Effector memory CD4-positive, alpha-beta T cell (primary cell): ENCODE results near the gene TARS3.
"Not testable (repeated sequence)": the region's sequence is repeated elsewhere in the genome, so short reads cannot be mapped to it uniquely, and the experiment has no call there.

Experiments used
- DNase-seq, 3 donors: peaks; one replicate each; pipeline ENCODE4 v3.0.0-alpha.2; 2020
- H3K27ac ChIP-seq: 2 replicates; pipeline ENCODE4 v1.7.0; 2013; ENCODE audit warnings: mild to moderate bottlenecking, low read length, moderate library complexity; ENCODE audit not compliant: insufficient read depth, poor library complexity, severe bottlenecking
- H3K27me3 ChIP-seq: replicated peaks from 2 replicates; pipeline ENCODE4 v1.7.0; 2013; ENCODE audit warnings: mild to moderate bottlenecking, low read length; ENCODE audit not compliant: insufficient read depth, control insufficient read depth, poor library complexity, severe bottlenecking
- H3K36me3 ChIP-seq: 2 replicates; pipeline ENCODE4 v1.7.0; 2013; ENCODE audit warnings: mild to moderate bottlenecking, low read length, moderate library complexity; ENCODE audit not compliant: control insufficient read depth, insufficient read depth
- H3K4me1 ChIP-seq: 2 replicates; pipeline ENCODE4 v1.7.0; 2013; ENCODE audit warnings: low read length, mild to moderate bottlenecking; ENCODE audit not compliant: control insufficient read depth, insufficient read depth, poor library complexity, severe bottlenecking
- H3K4me3 ChIP-seq: 2 replicates; pipeline ENCODE4 v1.7.0; 2013; ENCODE audit warnings: low read length, low read depth, mild to moderate bottlenecking; ENCODE audit not compliant: insufficient read depth, poor library complexity, severe bottlenecking
- H3K9me3 ChIP-seq: 2 replicates; pipeline ENCODE4 v1.7.0; 2013; ENCODE audit warnings: mild to moderate bottlenecking, low read length, moderate library complexity; ENCODE audit not compliant: control insufficient read depth

Gene TARS3

GRCh38 chr15:101637038-101637437 is 87.2 kb downstream of the TARS3 start:
- no peaks in the 10 kb centered on the region for H3K27me3 ChIP-seq
- no peak overlapping the region for H3K27ac ChIP-seq
- DNase-seq: no peak
- peaks cover 13% of the 10 kb centered on the region for H3K4me1 ChIP-seq
- peaks cover 8% of the 10 kb centered on the region for H3K36me3 ChIP-seq
- H3K9me3 ChIP-seq: no peaks in the 10 kb centered on the region
- no peak overlapping the region for H3K4me3 ChIP-seq

GRCh38 chr15:101635944-101636727 is 88.1 kb downstream of the TARS3 start:
- no peaks in the 10 kb centered on the region for H3K27me3 ChIP-seq
- DNase-seq: no peak
- H3K4me1 ChIP-seq: peaks cover 5% of the 10 kb centered on the region
- peaks cover 8% of the 10 kb centered on the region for H3K36me3 ChIP-seq
- no peak overlapping the region for H3K4me3 ChIP-seq
- H3K9me3 ChIP-seq: no peaks in the 10 kb centered on the region
- H3K27ac ChIP-seq: no peak overlapping the region

GRCh38 chr15:101633356-101633755 is 90.9 kb downstream of the TARS3 start:
- Histone ChIP-seq H3K9me3 (no peaks in the 10 kb centered on the region), H3K4me3 (no peak overlapping the region), H3K36me3 (no peaks in the 10 kb centered on the region), H3K27me3 (no peaks in the 10 kb centered on the region), H3K4me1 (no peaks in the 10 kb centered on the region), H3K27ac (no peak overlapping the region)
- no peak for DNase-seq

- H3K9me3 ChIP-seq, H3K4me1 ChIP-seq, H3K27me3 ChIP-seq, DNase-seq, H3K36me3 ChIP-seq, H3K4me3 ChIP-seq, H3K27ac ChIP-seq: not testable (repeated sequence)
Measured at GRCh38 chr15:101626729-101627128, 97.5 kb downstream of the TARS3 start.

- no peaks in the 10 kb centered on the region for H3K27me3 ChIP-seq
- peaks cover 2% of the 10 kb centered on the region for H3K36me3 ChIP-seq
- no peak overlapping the region for H3K4me3 ChIP-seq
- DNase-seq: no peak
- H3K4me1 ChIP-seq: peaks cover 8% of the 10 kb centered on the region
- H3K27ac ChIP-seq: no peak overlapping the region
- H3K9me3 ChIP-seq: no peaks in the 10 kb centered on the region
Measured at GRCh38 chr15:101625980-101626379, 98.3 kb downstream of the TARS3 start.

- Histone ChIP-seq H3K4me3 (no peak overlapping the region), H3K9me3 (no peaks in the 10 kb centered on the region), H3K4me1 (peaks cover 8% of the 10 kb centered on the region), H3K27me3 (no peaks in the 10 kb centered on the region), H3K36me3 (peaks cover 5% of the 10 kb centered on the region), H3K27ac (no peak overlapping the region)
- DNase-seq: no peak
Measured at GRCh38 chr15:101625184-101625583, 99.1 kb downstream of the TARS3 start.

- DNase-seq: no peak
- H3K27ac ChIP-seq: no peak overlapping the region
- H3K36me3 ChIP-seq: peaks cover 5% of the 10 kb centered on the region
- H3K9me3 ChIP-seq: no peaks in the 10 kb centered on the region
- H3K4me3 ChIP-seq: no peak overlapping the region
- peaks cover 8% of the 10 kb centered on the region for H3K4me1 ChIP-seq
- no peaks in the 10 kb centered on the region for H3K27me3 ChIP-seq
Measured at GRCh38 chr15:101623367-101624304, 100.6 kb downstream of the TARS3 start.

GRCh38 chr15:101621961-101622360 is 102.3 kb downstream of the TARS3 start:
- DNase-seq: no peak
- Histone ChIP-seq H3K4me1 (peaks cover 8% of the 10 kb centered on the region), H3K4me3 (no peak overlapping the region), H3K36me3 (peaks cover 5% of the 10 kb centered on the region), H3K9me3 (no peaks in the 10 kb centered on the region), H3K27me3 (no peaks in the 10 kb centered on the region), H3K27ac (no peak overlapping the region)

GRCh38 chr15:101620671-101621070 is 103.6 kb downstream of the TARS3 start:
- no peak overlapping the region for H3K4me3 ChIP-seq
- peaks cover 8% of the 10 kb centered on the region for H3K4me1 ChIP-seq
- no peaks in the 10 kb centered on the region for H3K9me3 ChIP-seq
- H3K27me3 ChIP-seq: no peaks in the 10 kb centered on the region
- peaks cover 5% of the 10 kb centered on the region for H3K36me3 ChIP-seq
- H3K27ac ChIP-seq: no peak overlapping the region
- DNase-seq: no peak

GRCh38 chr15:101619615-101619865 is 104.7 kb downstream of the TARS3 start:
- Histone ChIP-seq H3K4me1 (peaks cover 8% of the 10 kb centered on the region), H3K9me3 (no peaks in the 10 kb centered on the region)
- DNase-seq: no peak

More at GRCh38 chr15:101619615-101619865, 104.7 kb downstream of the TARS3 start:
- no peak overlapping the region for H3K27ac ChIP-seq
- no peak overlapping the region for H3K4me3 ChIP-seq
- no peaks in the 10 kb centered on the region for H3K27me3 ChIP-seq
- H3K36me3 ChIP-seq: peaks cover 5% of the 10 kb centered on the region
